ENCODE results near the gene MCHR1. TPM values are rescaled to one million over a fixed set of nuclear protein-coding genes. Genes with fewer than 3 reads are reported as not detected.

Gene MCHR1, protein sequence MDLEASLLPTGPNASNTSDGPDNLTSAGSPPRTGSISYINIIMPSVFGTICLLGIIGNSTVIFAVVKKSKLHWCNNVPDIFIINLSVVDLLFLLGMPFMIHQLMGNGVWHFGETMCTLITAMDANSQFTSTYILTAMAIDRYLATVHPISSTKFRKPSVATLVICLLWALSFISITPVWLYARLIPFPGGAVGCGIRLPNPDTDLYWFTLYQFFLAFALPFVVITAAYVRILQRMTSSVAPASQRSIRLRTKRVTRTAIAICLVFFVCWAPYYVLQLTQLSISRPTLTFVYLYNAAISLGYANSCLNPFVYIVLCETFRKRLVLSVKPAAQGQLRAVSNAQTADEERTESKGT
- 28.8 and 36.5 TPM in 2 replicates for polyA plus RNA-seq (2013)

DNA sequence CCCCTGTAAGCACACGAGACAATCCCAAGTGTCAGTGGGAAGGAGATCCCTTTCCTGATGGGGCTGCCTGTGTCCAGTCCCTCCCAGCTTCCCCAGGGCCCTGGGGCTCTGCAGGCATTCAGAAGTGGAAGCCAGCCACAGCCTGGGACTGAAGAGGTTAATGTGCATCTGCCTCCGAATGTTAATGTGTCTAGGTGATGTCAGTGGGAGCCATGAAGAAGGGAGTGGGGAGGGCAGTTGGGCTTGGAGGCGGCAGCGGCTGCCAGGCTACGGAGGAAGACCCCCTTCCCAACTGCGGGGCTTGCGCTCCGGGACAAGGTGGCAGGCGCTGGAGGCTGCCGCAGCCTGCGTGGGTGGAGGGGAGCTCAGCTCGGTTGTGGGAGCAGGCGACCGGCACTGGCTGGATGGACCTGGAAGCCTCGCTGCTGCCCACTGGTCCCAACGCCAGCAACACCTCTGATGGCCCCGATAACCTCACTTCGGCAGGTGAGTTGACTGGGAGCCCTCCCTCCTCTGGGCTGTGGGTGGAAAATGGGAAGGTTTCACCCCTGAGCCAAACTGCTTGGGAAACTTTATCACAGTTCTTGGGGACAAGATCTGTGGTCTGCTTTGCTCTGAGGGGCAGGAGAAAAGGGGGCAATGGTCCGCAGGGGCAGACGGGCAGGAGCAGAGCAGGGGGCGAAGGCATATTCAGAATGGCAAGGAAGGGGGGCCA, at the start of gene MCHR1:
MCHR1 (plus strand) TSS at position 236 of the 715 bp plus-strand sequence; CDS start at position 405, 169 bp downstream.
- Histone ChIP-seq H2AK5ac (ENCODE audit: low read length) (peak within 1 kb of the TSS; percentile 30), H3K4me1 (ENCODE audit: control insufficient read depth in 1 of 2, insufficient read depth in 2 of 2, low read length in 2 of 2) (peaks cover 18 to 41% of the 10 kb centered on the region in 2 experiments), H3K18ac (ENCODE audit: low read length) (peak within 1 kb of the TSS; percentile 41), H3K23ac (ENCODE audit: low read length) (no peak within 1 kb of the TSS), H3K4ac (ENCODE audit: low read depth, low read length) (peak within 1 kb of the TSS; percentile 57), H3K27ac (ENCODE audit: low read depth, low read length) (peak within 1 kb of the TSS; percentile 57), H3K4me3 (ENCODE audit: low read depth, low read length) (peak within 1 kb of the TSS; percentile 67), H4K8ac (ENCODE audit: low read depth, low read length) (peak within 1 kb of the TSS; percentile 67), H2BK12ac (ENCODE audit: low read length) (peak within 1 kb of the TSS; percentile 27), H3K27me3 (ENCODE audit: insufficient read depth, low read length) (no peaks in the 10 kb centered on the region), H2AFZ (ENCODE audit: insufficient read depth, low read length, poor library complexity) (peak within 1 kb of the TSS; percentile 20), H4K12ac (ENCODE audit: low read depth, low read length) (no peak within 1 kb of the TSS), H2BK5ac (ENCODE audit: low read depth, low read length, poor library complexity) (peak within 1 kb of the TSS; percentile 53), H3K36me3 (ENCODE audit: control insufficient read depth in 1 of 2, insufficient read depth in 2 of 2, low read length in 2 of 2) (peaks cover 11 to 12% of the 10 kb centered on the region in 2 experiments), H3K79me1 (ENCODE audit: low read length) (peaks cover 30% of the 10 kb centered on the region), H4K91ac (ENCODE audit: low read depth, low read length) (peak within 1 kb of the TSS; percentile 80), H3K4me2 (ENCODE audit: low read length) (peak within 1 kb of the TSS; percentile 56), H2BK120ac (ENCODE audit: insufficient read depth, low read length, poor library complexity) (peak within 1 kb of the TSS; percentile 5), H3K9ac (ENCODE audit: low read length) (peak within 1 kb of the TSS; percentile 10), H3K9me3 (ENCODE audit: insufficient read depth, low read depth, low read length) (peaks cover 1% of the 10 kb centered on the region), H3K79me2 (ENCODE audit: control insufficient read depth, insufficient read depth, low read length, poor library complexity) (peaks cover 4% of the 10 kb centered on the region), H3K14ac (ENCODE audit: low read length) (peak within 1 kb of the TSS; percentile 72)
- WGBS (ENCODE audit: extremely low coverage, insufficient coverage, insufficient read length) = no CpG with 5 or more reads among the region's 21 CpGs
- no peak for DNase-seq

DNA sequence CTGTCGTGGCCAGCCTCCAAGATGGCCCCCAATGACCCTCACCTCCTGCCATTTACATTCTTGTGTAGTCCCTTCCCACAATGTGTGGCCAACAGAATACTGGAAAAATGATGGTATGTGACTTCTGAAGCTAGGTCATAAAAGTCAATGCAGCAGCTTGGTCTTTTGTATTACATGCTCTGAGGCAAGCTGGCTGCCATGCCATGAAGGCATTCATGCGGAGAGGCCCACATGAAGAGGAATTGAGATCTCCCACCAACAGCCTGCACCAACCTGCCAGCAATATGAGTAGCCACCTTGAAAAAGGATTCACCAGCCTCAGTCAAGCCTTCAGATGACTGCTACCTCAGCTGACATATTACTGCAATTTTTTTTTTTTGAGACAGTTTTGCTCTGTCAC, 47.4 kb upstream of the MCHR1 start:
- H3K79me1 ChIP-seq (ENCODE audit: low read length) = peaks cover 7% of the 10 kb centered on the region
- H3K18ac ChIP-seq (ENCODE audit: low read length) = no peak overlapping the region
- H3K4me1 ChIP-seq (ENCODE audit: control insufficient read depth in 1 of 2, insufficient read depth in 2 of 2, low read length in 2 of 2) = peaks cover 4 to 11% of the 10 kb centered on the region in 2 experiments
- no peak overlapping the region for H3K9ac ChIP-seq (ENCODE audit: low read length)
- H3K23ac ChIP-seq (ENCODE audit: low read length) = no peak overlapping the region
- no peak for DNase-seq
- no peak overlapping the region for H2AFZ ChIP-seq (ENCODE audit: insufficient read depth, low read length, poor library complexity)
- no peak overlapping the region for H3K27ac ChIP-seq (ENCODE audit: low read depth, low read length)
- H3K27me3 ChIP-seq (ENCODE audit: insufficient read depth, low read length) = no peaks in the 10 kb centered on the region
- H3K14ac ChIP-seq (ENCODE audit: low read length) = no peak overlapping the region
- no peak overlapping the region for H3K4me3 ChIP-seq (ENCODE audit: low read depth, low read length)
- no CpG with 5 or more reads among the region's 2 CpGs for WGBS (ENCODE audit: extremely low coverage, insufficient coverage, insufficient read length)
- no peak overlapping the region for H3K4me2 ChIP-seq (ENCODE audit: low read length)
- H3K36me3 ChIP-seq (ENCODE audit: control insufficient read depth in 1 of 2, insufficient read depth in 2 of 2, low read length in 2 of 2) = no peaks in the 10 kb centered on the region
- no peak overlapping the region for H4K91ac ChIP-seq (ENCODE audit: low read depth, low read length)
- H4K12ac ChIP-seq (ENCODE audit: low read depth, low read length) = no peak overlapping the region
- H2BK120ac ChIP-seq (ENCODE audit: insufficient read depth, low read length, poor library complexity) = no peak overlapping the region
- H4K8ac ChIP-seq (ENCODE audit: low read depth, low read length) = no peak overlapping the region
- peaks cover 26% of the 10 kb centered on the region for H3K79me2 ChIP-seq (ENCODE audit: control insufficient read depth, insufficient read depth, low read length, poor library complexity)
- H3K9me3 ChIP-seq (ENCODE audit: insufficient read depth, low read depth, low read length) = no peaks in the 10 kb centered on the region
- H2AK5ac ChIP-seq (ENCODE audit: low read length) = no peak overlapping the region
- no peak overlapping the region for H2BK5ac ChIP-seq (ENCODE audit: low read depth, low read length, poor library complexity)
- no peak overlapping the region for H2BK12ac ChIP-seq (ENCODE audit: low read length)
- peak overlapping the region; percentile 71 for H3K4ac ChIP-seq (ENCODE audit: low read depth, low read length)

DNA sequence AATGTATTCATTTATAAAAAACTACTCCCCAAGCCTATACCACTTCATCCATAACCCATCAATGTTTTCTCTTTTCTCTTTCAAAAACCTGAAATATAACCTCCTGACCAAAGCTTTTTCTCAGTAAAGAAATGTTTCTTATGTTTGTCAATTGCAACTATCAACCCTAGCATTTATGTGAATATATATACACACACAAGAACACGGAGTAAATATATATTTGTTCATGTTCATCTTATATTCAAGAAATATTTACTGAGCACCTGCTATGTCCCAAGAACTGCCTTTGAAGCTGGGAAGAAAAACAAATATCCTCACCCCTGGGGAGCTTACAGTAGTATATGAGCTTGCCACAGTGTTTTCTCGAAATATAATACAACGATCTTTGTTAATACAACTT, 46.2 kb upstream of the MCHR1 start:
- H3K9ac ChIP-seq (ENCODE audit: low read length) = no peak overlapping the region
- 100% methylated on average over 1 of the region's 3 CpGs for WGBS (ENCODE audit: extremely low coverage, insufficient coverage, insufficient read length)
- no peak overlapping the region for H2AFZ ChIP-seq (ENCODE audit: insufficient read depth, low read length, poor library complexity)
- no peak overlapping the region for H3K14ac ChIP-seq (ENCODE audit: low read length)
- no peaks in the 10 kb centered on the region for H3K36me3 ChIP-seq (ENCODE audit: control insufficient read depth in 1 of 2, insufficient read depth in 2 of 2, low read length in 2 of 2)
- no peak overlapping the region for H3K23ac ChIP-seq (ENCODE audit: low read length)
- H3K27ac ChIP-seq (ENCODE audit: low read depth, low read length) = no peak overlapping the region
- peaks cover 4 to 12% of the 10 kb centered on the region in 2 experiments for H3K4me1 ChIP-seq (ENCODE audit: control insufficient read depth in 1 of 2, insufficient read depth in 2 of 2, low read length in 2 of 2)
- no peak overlapping the region for H2BK120ac ChIP-seq (ENCODE audit: insufficient read depth, low read length, poor library complexity)
- no peak overlapping the region for H2BK12ac ChIP-seq (ENCODE audit: low read length)
- H4K12ac ChIP-seq (ENCODE audit: low read depth, low read length) = no peak overlapping the region
- no peak overlapping the region for H3K18ac ChIP-seq (ENCODE audit: low read length)
- H3K27me3 ChIP-seq (ENCODE audit: insufficient read depth, low read length) = no peaks in the 10 kb centered on the region
- no peak overlapping the region for H2BK5ac ChIP-seq (ENCODE audit: low read depth, low read length, poor library complexity)
- peaks cover 9% of the 10 kb centered on the region for H3K79me1 ChIP-seq (ENCODE audit: low read length)
- H3K4ac ChIP-seq (ENCODE audit: low read depth, low read length) = no peak overlapping the region
- no peak overlapping the region for H4K8ac ChIP-seq (ENCODE audit: low read depth, low read length)
- H3K79me2 ChIP-seq (ENCODE audit: control insufficient read depth, insufficient read depth, low read length, poor library complexity) = peaks cover 25% of the 10 kb centered on the region
- no peak overlapping the region for H3K4me3 ChIP-seq (ENCODE audit: low read depth, low read length)
- no peaks in the 10 kb centered on the region for H3K9me3 ChIP-seq (ENCODE audit: insufficient read depth, low read depth, low read length)
- H4K91ac ChIP-seq (ENCODE audit: low read depth, low read length) = no peak overlapping the region
- no peak overlapping the region for H2AK5ac ChIP-seq (ENCODE audit: low read length)
- DNase-seq = no peak
- H3K4me2 ChIP-seq (ENCODE audit: low read length) = no peak overlapping the region

DNA sequence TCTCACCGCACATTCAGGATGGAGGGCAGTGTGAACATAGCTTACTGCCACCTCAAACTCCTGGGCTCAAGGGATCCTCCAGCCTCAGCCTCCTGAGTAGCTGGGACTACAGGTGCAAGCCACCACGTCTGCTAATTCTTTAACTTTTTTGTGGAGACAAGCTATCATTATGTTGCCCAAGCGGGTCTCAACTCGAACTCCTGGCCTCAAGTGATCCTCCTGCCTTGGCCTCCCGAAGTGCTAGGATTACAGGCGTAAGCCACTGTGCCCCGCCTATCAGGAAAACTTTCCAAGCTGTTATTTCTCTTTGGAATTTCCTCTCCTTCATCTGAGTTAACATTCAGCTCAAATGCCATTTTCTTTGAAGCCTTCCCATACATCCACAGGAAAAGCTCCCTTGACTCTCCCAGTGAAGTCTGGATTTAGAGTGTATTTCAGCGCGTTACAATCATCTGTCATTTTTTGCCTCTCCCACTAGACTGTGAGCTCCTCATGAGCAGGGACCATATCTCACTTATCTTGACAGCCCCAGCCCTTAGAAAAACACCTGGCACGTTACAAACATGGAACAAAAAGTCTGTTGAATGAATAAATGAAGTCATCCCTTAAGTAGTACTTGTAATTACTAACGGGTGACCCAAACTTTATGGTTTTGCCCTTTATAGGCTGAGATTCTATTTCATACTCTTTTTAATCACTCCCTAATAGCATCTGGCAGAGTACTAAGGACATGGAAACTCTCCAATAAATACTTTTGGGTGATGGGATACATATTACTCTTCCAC, 45.0 kb upstream of the MCHR1 start:
- H3K36me3 ChIP-seq (ENCODE audit: control insufficient read depth in 1 of 2, insufficient read depth in 2 of 2, low read length in 2 of 2) = no peaks in the 10 kb centered on the region
- H3K79me2 ChIP-seq (ENCODE audit: control insufficient read depth, insufficient read depth, low read length, poor library complexity) = peaks cover 23% of the 10 kb centered on the region
- H3K4me3 ChIP-seq (ENCODE audit: low read depth, low read length) = no peak overlapping the region
- no peaks in the 10 kb centered on the region for H3K9me3 ChIP-seq (ENCODE audit: insufficient read depth, low read depth, low read length)
- no peak overlapping the region for H3K14ac ChIP-seq (ENCODE audit: low read length)
- H3K18ac ChIP-seq (ENCODE audit: low read length) = no peak overlapping the region
- H3K9ac ChIP-seq (ENCODE audit: low read length) = no peak overlapping the region
- DNase-seq = no peak
- H2BK120ac ChIP-seq (ENCODE audit: insufficient read depth, low read length, poor library complexity) = no peak overlapping the region
- no peak overlapping the region for H3K27ac ChIP-seq (ENCODE audit: low read depth, low read length)
- peaks cover 4 to 12% of the 10 kb centered on the region in 2 experiments for H3K4me1 ChIP-seq (ENCODE audit: control insufficient read depth in 1 of 2, insufficient read depth in 2 of 2, low read length in 2 of 2)
- no peak overlapping the region for H3K4me2 ChIP-seq (ENCODE audit: low read length)
- no peak overlapping the region for H2AFZ ChIP-seq (ENCODE audit: insufficient read depth, low read length, poor library complexity)
- H3K23ac ChIP-seq (ENCODE audit: low read length) = peak overlapping the region; percentile 54
- H2AK5ac ChIP-seq (ENCODE audit: low read length) = no peak overlapping the region
- H4K91ac ChIP-seq (ENCODE audit: low read depth, low read length) = no peak overlapping the region
- H2BK5ac ChIP-seq (ENCODE audit: low read depth, low read length, poor library complexity) = no peak overlapping the region
- H4K12ac ChIP-seq (ENCODE audit: low read depth, low read length) = no peak overlapping the region
- H2BK12ac ChIP-seq (ENCODE audit: low read length) = no peak overlapping the region
- peak overlapping the region; percentile 43 for H3K4ac ChIP-seq (ENCODE audit: low read depth, low read length)
- WGBS (ENCODE audit: extremely low coverage, insufficient coverage, insufficient read length) = no CpG with 5 or more reads among the region's 11 CpGs
- peaks cover 9% of the 10 kb centered on the region for H3K79me1 ChIP-seq (ENCODE audit: low read length)
- H4K8ac ChIP-seq (ENCODE audit: low read depth, low read length) = no peak overlapping the region
- no peaks in the 10 kb centered on the region for H3K27me3 ChIP-seq (ENCODE audit: insufficient read depth, low read length)
